K562 (cell line): ENCODE measurements around the gene CAPZA1. TPM values are rescaled to one million over a fixed set of nuclear protein-coding genes. Genes with fewer than 3 reads are reported as not detected.

ENCODE experiments used
- ATAC-seq: fragments of 200-7000 bp; cut with Tn5 transposase; 3 replicates; pipeline ENCODE4 v1.9.1; 2020; ENCODE audit warnings: moderate library complexity
- BruUV-seq: library from RNA; stranded (reverse); fragments of 400-500 nt; replicated peaks from 2 replicates; lab custom pipeline; 2021; lab: Mats Ljungman, UMichigan
- CTCF ChIA-PET: fragments of 300-600 bp; formaldehyde crosslinking; extraction: SDS; loops from one replicate; lab custom pipeline; 2021; ENCODE audit warnings: low intra/inter-chr PET ratio; lab: Yijun Ruan, JAX
- POLR2A ChIA-PET: fragments of 300-600, 350-650 bp; sonication (Branson Sonifier 250); formaldehyde crosslinking; extraction: SDS; loops from one replicate; lab custom pipeline; 2021; ENCODE audit warnings: antibody characterized with exemption, inconsistent platforms; lab: Yijun Ruan, JAX
- DNase-seq, 4 experiments: peaks; one replicate each; pipeline versions ENCODE4 v3.0.0 to v3.0.0-alpha.2; 2011 to 2018; ENCODE audit warnings: low spot score in 3 of 4, mixed read lengths in 3 of 4; ENCODE audit errors: extremely low read depth in 1 of 4
- FAIRE-seq: peaks from 2 replicates; lab custom pipeline; 2011; peaks lifted over from hg19 to GRCh38; lab: Jason Lieb, UNC
- H2AFZ ChIP-seq: 2 replicates; pipeline ENCODE4 v1.6.0; 2011; ENCODE audit warnings: low read depth, low read length, control low read depth, inconsistent platforms
- H3K27ac ChIP-seq: fragments of 200-600 bp; 3 replicates; pipeline ENCODE4 v1.8.0; 2011; ENCODE audit warnings: low read depth, mild to moderate bottlenecking, control low read depth, inconsistent platforms, low read length, moderate library complexity, mixed read lengths; ENCODE audit errors: extremely low read depth
- H3K27me3 ChIP-seq, 2 experiments: fragments of 300-600 bp in 1 of 2; 2 replicates in 1 of 2; 3 replicates in 1 of 2; pipeline versions ENCODE4 v1.6.0 to v1.8.0; 2011; ENCODE audit warnings: inconsistent platforms in 2 of 2, low read length in 2 of 2, mild to moderate bottlenecking in 1 of 2, mixed read lengths in 1 of 2, moderate library complexity in 1 of 2; ENCODE audit not compliant: control insufficient read depth in 2 of 2, insufficient read depth in 2 of 2
- H3K36me3 ChIP-seq: fragments of 300-600 bp; 3 replicates; pipeline ENCODE4 v1.8.0; 2011; ENCODE audit warnings: mild to moderate bottlenecking, low read length, inconsistent platforms; ENCODE audit not compliant: control insufficient read depth, insufficient read depth
- H3K4me1 ChIP-seq, 2 experiments: fragments of 200-600 bp in 1 of 2; replicated peaks in 1 of 2; 2 replicates in 1 of 2; 3 replicates in 1 of 2; pipeline versions ENCODE4 v1.5.1 to v1.8.0; 2011; ENCODE audit warnings: inconsistent platforms in 2 of 2, low read length in 2 of 2, mild to moderate bottlenecking in 1 of 2, mixed read lengths in 1 of 2, moderate library complexity in 1 of 2; ENCODE audit not compliant: control insufficient read depth in 2 of 2, insufficient read depth in 2 of 2
- H3K4me2 ChIP-seq: 2 replicates; pipeline ENCODE4 v1.6.1; 2011; ENCODE audit warnings: low read length, control low read depth, inconsistent platforms, mixed read lengths; ENCODE audit not compliant: insufficient read depth
- H3K4me3 ChIP-seq: fragments of 200-600 bp; sonication (generic), shearing (Covaris generic); 2 replicates; pipeline ENCODE4 v1.5.1; 2016; ENCODE audit warnings: control low read depth, inconsistent platforms
- H3K79me2 ChIP-seq: fragments of 200-600 bp; 3 replicates; pipeline ENCODE4 v1.8.0; 2011; ENCODE audit warnings: low read length, inconsistent platforms; ENCODE audit not compliant: control insufficient read depth, insufficient read depth
- H3K9ac ChIP-seq, 2 experiments: 2 replicates each; pipeline versions ENCODE4 v1.6.0 to v1.6.1; 2011; ENCODE audit warnings: low read depth in 2 of 2, low read length in 2 of 2, control low read depth in 1 of 2, inconsistent platforms in 1 of 2, mild to moderate bottlenecking in 1 of 2, mixed read lengths in 1 of 2; ENCODE audit not compliant: insufficient read depth in 1 of 2
- H3K9me1 ChIP-seq: one replicate; pipeline ENCODE4 v1.6.0; 2011; ENCODE audit warnings: inconsistent platforms, mild to moderate bottlenecking, low read length, moderate library complexity; ENCODE audit not compliant: control insufficient read depth, insufficient read depth
- H3K9me3 ChIP-seq: replicated peaks from 2 replicates; pipeline ENCODE4 v1.5.1; 2011; ENCODE audit warnings: low read depth, low read length, inconsistent platforms; ENCODE audit not compliant: control insufficient read depth, insufficient read depth
- H4K20me1 ChIP-seq: replicated peaks from 2 replicates; pipeline ENCODE4 v1.6.1; 2011; ENCODE audit warnings: low read length, inconsistent platforms, mixed read lengths; ENCODE audit not compliant: control insufficient read depth, insufficient read depth
- ATF2 ChIP-seq: sonication (generic); formaldehyde crosslinking; IDR thresholded peaks from 2 replicates; pipeline ENCODE4 v1.8.1; 2022; ENCODE audit warnings: missing genetic modification reagents
- CEBPB ChIP-seq: fragments of 450-650 bp; IDR thresholded peaks from 2 replicates; pipeline ENCODE4 v1.6.1; 2016; ENCODE audit warnings: missing genetic modification characterization, missing compliant biosample characterization
- CREBBP ChIP-seq: IDR thresholded peaks from one replicate; pipeline ENCODE4 v1.6.1; 2012; ENCODE audit warnings: low read depth, mild to moderate bottlenecking, control low read depth, inconsistent platforms, low read length
- DDX20 ChIP-seq: fragments of 450-650 bp; IDR thresholded peaks from 2 replicates; pipeline ENCODE4 v1.6.1; 2016; ENCODE audit warnings: missing genetic modification characterization, low read depth, mild to moderate bottlenecking, missing compliant biosample characterization, moderate library complexity
- DPF2 ChIP-seq: fragments of 450-650 bp; IDR thresholded peaks from 2 replicates; pipeline ENCODE4 v1.6.1; 2016
- GMEB1 ChIP-seq: fragments of 250-450 bp; sonication (Bioruptor Pico); IDR thresholded peaks from 2 replicates; pipeline ENCODE4 v1.4.0; 2020; ENCODE audit warnings: mild to moderate bottlenecking
- MED1 ChIP-seq: sonication (generic); formaldehyde crosslinking; IDR thresholded peaks from 2 replicates; pipeline ENCODE4 v1.8.1; 2023; ENCODE audit warnings: missing genetic modification reagents, borderline replicate concordance
- NONO ChIP-seq, 2 experiments: fragments of 200-400 bp in 1 of 2; fragments of 450-650 bp in 1 of 2; formaldehyde crosslinking in 1 of 2; IDR thresholded peaks; 2 replicates each; pipeline ENCODE4 v1.6.1; 2017; ENCODE audit warnings: low read depth in 2 of 2, mild to moderate bottlenecking in 2 of 2, moderate library complexity in 2 of 2, low read length in 1 of 2
- POLR3A ChIP-seq: IDR thresholded peaks from 2 replicates; pipeline ENCODE4 v1.6.1; 2011; ENCODE audit warnings: borderline replicate concordance, mild to moderate bottlenecking, moderate library complexity; ENCODE audit not compliant: insufficient read length, insufficient read depth; ENCODE audit errors: extremely low read depth
- RFX5 ChIP-seq: IDR thresholded peaks from 2 replicates; pipeline ENCODE4 v1.6.1; 2011; ENCODE audit warnings: low read depth, mild to moderate bottlenecking, improper control_type of control experiment, low read length
- SFPQ ChIP-seq: fragments of 200-400 bp; formaldehyde crosslinking; IDR thresholded peaks from 2 replicates; pipeline ENCODE4 v1.6.1; 2017; ENCODE audit warnings: mild to moderate bottlenecking, low read depth, low read length, moderate library complexity
- SP1 ChIP-seq: sonication (generic); formaldehyde crosslinking; IDR thresholded peaks from 2 replicates; pipeline ENCODE4 v1.8.1; 2022; ENCODE audit warnings: mild to moderate bottlenecking, missing genetic modification reagents
- STAT5B ChIP-seq: fragments of 250-450 bp; sonication (Bioruptor Pico); IDR thresholded peaks from 2 replicates; pipeline ENCODE4 v1.8.0; 2021; ENCODE audit warnings: mild to moderate bottlenecking, inconsistent platforms
- THAP7 ChIP-seq: fragments of 250-450 bp; sonication (Bioruptor Pico); IDR thresholded peaks from 2 replicates; pipeline ENCODE4 v1.5.0; 2021
- ZNF766 ChIP-seq: fragments of 200-800 bp; sonication (Bioruptor generic); conservative IDR thresholded peaks from 2 replicates; pipeline ENCODE4 v1.6.1; 2016; ENCODE audit warnings: missing genetic modification characterization, missing compliant biosample characterization
- ZNF79 ChIP-seq: fragments of 250-450 bp; sonication (Bioruptor Pico); IDR thresholded peaks from 2 replicates; pipeline ENCODE4 v1.4.0; 2020; ENCODE audit warnings: low read depth, mild to moderate bottlenecking, moderate library complexity
- WGBS: fragments of 100-300 bp; shearing (Covaris generic); methylation state at CpG from one replicate; pipeline ENCODE4 v1.1.6; 2016; ENCODE audit warnings: low coverage, mixed read lengths; ENCODE audit not compliant: insufficient coverage; ENCODE audit errors: missing lambda C conversion rate; 5-methylcytosine and 5-hydroxymethylcytosine counted together
- in situ Hi-C: fragments of 300-500 bp; cut with MboI; formaldehyde crosslinking; loops from 4 replicates; pipeline ENCODE4 v1.15.0; 2018; ENCODE audit warnings: inconsistent platforms, mixed read lengths
- intact Hi-C: fragments of 100-400 bp; cut with micrococcal nuclease; formaldehyde crosslinking; loops from 2 replicates; pipeline ENCODE4 v1.14.2; 2022
- polyA plus RNA-seq, 8 experiments: library from polyadenylated mRNA; depleted of rRNA in 4 of 8; stranded (reverse) in 5 of 8; unstranded in 3 of 8; fragments of >200 nt; fragmentation: Nextera tagmentation in 2 of 8; fragmentation: Illumina TruSeq in 1 of 8; extraction: Ambion mirVana in 2 of 8; extraction: Trizol in 1 of 8; gene quantifications; 2 replicates each; pipeline versions ENCODE4 v1.2.1 to v1.2.3, GENCODE V29; 2011 to 2014; ENCODE audit warnings: inconsistent platforms in 1 of 8, missing spikeins in 1 of 8
- total RNA-seq, 7 experiments: library from RNA; depleted of rRNA in 6 of 7; stranded (reverse); fragments of >200 nt in 6 of 7; fragmentation: Illumina TruSeq in 2 of 7; extraction: Trizol in 2 of 7; gene quantifications; 2 replicates each; pipeline versions ENCODE4 v1.2.1 to v1.2.3, GENCODE V29; 2011 to 2021; ENCODE audit warnings: low replicate concordance in 1 of 7

CAPZA1 gene
- total and polyA plus RNA-seq, 9 of the 15 experiments (the other 6 are each of a cell fraction or from before 2014, with no cell fraction given), result 237 to 1,020 (median 306) TPM

- TF ChIP-seq ATF2 (CRISPR knock-in tag), result no peak
- no peak for TF ChIP-seq ZNF79 (CRISPR knock-in tag)
- no peak for TF ChIP-seq MED1 (CRISPR knock-in tag)
- TF ChIP-seq NONO (IDR thresholded peaks at IDR 0.05; ENCODE audit: low read depth in 2 of 2, low read length in 1 of 2), result no peak
- TF ChIP-seq SFPQ, result no peak
- TF ChIP-seq DDX20 (tag), result no peak
- TF ChIP-seq, all 486 proteins: peak for 8
Measured at GRCh38 chr1:112629256-112629655, 9.6 kb downstream of the CAPZA1 start (continued).

GRCh38 chr1:112633628-112634027 lies 14.0 kb downstream of the CAPZA1 start:
- POLR2A ChIA-PET, result interaction anchor here (0.7 kb wide), 1 partner anchor 57 kb away, joined by 3 read pairs; no protein-coding TSS in a partner anchor
- peak overlapping the region; percentile 2; the same call in 1 of the 2 replicates for H3K4me2 ChIP-seq
- H3K27me3 ChIP-seq, result no peaks in the 10 kb centered on the region
- DNase-seq (no peak), FAIRE-seq (peak; percentile 55), ATAC-seq (no peak)
- H4K20me1 ChIP-seq, result peaks cover 48% of the 10 kb centered on the region
- no peak overlapping the region for H3K4me3 ChIP-seq
- intact Hi-C loops (no loop called here), in situ Hi-C loops (no loop called here)
- no peaks in the 10 kb centered on the region for H3K9me1 ChIP-seq
- no peak overlapping the region for H2AFZ ChIP-seq
- H3K9me3 ChIP-seq, result no peaks in the 10 kb centered on the region
- peaks cover 21 to 34% of the 10 kb centered on the region in 2 experiments for H3K4me1 ChIP-seq
- WGBS, result 46% methylated on average over 2 of the region's 2 CpGs
- BruUV-seq, result no TSS peak
- no peak overlapping the region for H3K9ac ChIP-seq
- CTCF ChIA-PET, result no interaction called here
- H3K79me2 ChIP-seq, result peaks cover 100% of the 10 kb centered on the region
- H3K36me3 ChIP-seq, result peaks cover 45% of the 10 kb centered on the region
- no peak overlapping the region for H3K27ac ChIP-seq
- no peak for TF ChIP-seq POLR3A
- 0 out of 2 replicates have a peak, but pooled peaks have one; percentile 7 for TF ChIP-seq CEBPB (tag)
- TF ChIP-seq STAT5B (CRISPR knock-in tag), result no peak
- TF ChIP-seq DPF2, result peak; percentile 62; the same call in 1 of the 2 replicates
- TF ChIP-seq ZNF766 (CRISPR knock-in tag), result no peak
- no peak for TF ChIP-seq GMEB1 (CRISPR knock-in tag)
- no peak for TF ChIP-seq THAP7 (CRISPR knock-in tag)
- no peak for TF ChIP-seq RFX5
- no peak for TF ChIP-seq SP1
- TF ChIP-seq CREBBP, result no peak
